GM23338 (cell line): ENCODE results near the gene FBXW4. TPM values are rescaled to one million over a fixed set of nuclear protein-coding genes. Genes with fewer than 3 reads are reported as not detected.

Experiments
- ATAC-seq: fragments of 200-7000 bp; cut with Tn5 transposase; 3 replicates; pipeline ENCODE4 v1.9.1; 2020
- DNase-seq: peaks from one replicate; pipeline ENCODE4 v3.0.0-alpha.2; 2015; ENCODE audit warnings: low spot score
- H2AFZ ChIP-seq: fragments of 200-600 bp; sonication (generic); 2 replicates; pipeline ENCODE4 v1.8.0; 2016; ENCODE audit warnings: antibody characterized with exemption, mild to moderate bottlenecking, moderate library complexity
- H3F3A ChIP-seq: fragments of 200-600 bp; sonication (generic); replicated peaks from 2 replicates; pipeline ENCODE4 v1.8.0; 2017; ENCODE audit warnings: antibody characterized with exemption, mixed run types, low read depth
- H3K27ac ChIP-seq: fragments of 200-600 bp; sonication (generic); 2 replicates; pipeline ENCODE4 v1.6.1; 2016; ENCODE audit warnings: low read depth
- H3K27me3 ChIP-seq: fragments of 200-600 bp; sonication (generic); 2 replicates; pipeline ENCODE4 v1.8.0; 2016; ENCODE audit warnings: mild to moderate bottlenecking, mixed run types, moderate library complexity; ENCODE audit not compliant: insufficient read depth
- H3K36me3 ChIP-seq: fragments of 200-600 bp; sonication (generic); 2 replicates; pipeline ENCODE4 v1.8.0; 2016; ENCODE audit warnings: mild to moderate bottlenecking; ENCODE audit not compliant: insufficient read depth
- H3K4me1 ChIP-seq: fragments of 200-600 bp; sonication (generic); 2 replicates; pipeline ENCODE4 v1.8.0; 2016; ENCODE audit warnings: mild to moderate bottlenecking, moderate library complexity; ENCODE audit not compliant: insufficient read depth
- H3K4me2 ChIP-seq: fragments of 200-600 bp; sonication (generic); 2 replicates; pipeline ENCODE4 v1.7.1; 2017; ENCODE audit warnings: mixed run types
- H3K4me3 ChIP-seq: fragments of 200-600 bp; sonication (generic); 2 replicates; pipeline ENCODE4 v1.6.1; 2016; ENCODE audit warnings: mixed run types
- H3K79me2 ChIP-seq: fragments of 200-600 bp; sonication (generic); replicated peaks from 2 replicates; pipeline ENCODE4 v1.8.0; 2017; ENCODE audit warnings: mild to moderate bottlenecking; ENCODE audit not compliant: insufficient read depth
- H3K9me2 ChIP-seq: fragments of 200-600 bp; sonication (generic); 2 replicates; pipeline ENCODE4 v1.8.0; 2017; ENCODE audit not compliant: insufficient read depth
- H4K20me1 ChIP-seq: fragments of 200-600 bp; sonication (generic); replicated peaks from 2 replicates; pipeline ENCODE4 v1.8.0; 2017; ENCODE audit warnings: mild to moderate bottlenecking; ENCODE audit not compliant: insufficient read depth
- H3K27ac Mint-ChIP-seq: 2 replicates; pipeline ENCODE4 v1.8.0; 2020; ENCODE audit warnings: inconsistent platforms, mild to moderate bottlenecking, moderate library complexity, mixed read lengths
- H3K27me3 Mint-ChIP-seq: 3 replicates; pipeline ENCODE4 v1.8.0; 2022; ENCODE audit warnings: low read depth, mild to moderate bottlenecking, moderate library complexity, mixed read lengths, inconsistent platforms; ENCODE audit not compliant: insufficient read depth, poor library complexity
- H3K36me3 Mint-ChIP-seq: 3 replicates; pipeline ENCODE4 v1.8.0; 2021; ENCODE audit warnings: low read depth, mild to moderate bottlenecking, inconsistent platforms, moderate library complexity, mixed read lengths
- H3K4me1 Mint-ChIP-seq: 3 replicates; pipeline ENCODE4 v1.8.0; 2020; ENCODE audit warnings: mild to moderate bottlenecking, inconsistent platforms, mixed read lengths
- H3K4me3 Mint-ChIP-seq: 3 replicates; pipeline ENCODE4 v1.8.0; 2021; ENCODE audit warnings: moderate library complexity, mild to moderate bottlenecking, inconsistent platforms, mixed read lengths
- H3K9me3 Mint-ChIP-seq: 3 replicates; pipeline ENCODE4 v1.8.0; 2020; ENCODE audit warnings: moderate library complexity, mild to moderate bottlenecking, inconsistent platforms, mixed read lengths
- CREB1 ChIP-seq: fragments of 250-450 bp; sonication (Bioruptor Pico); IDR thresholded peaks from 2 replicates; pipeline ENCODE4 v1.5.0; 2020; ENCODE audit warnings: low read depth, mild to moderate bottlenecking, moderate library complexity
- CTCF ChIP-seq, 2 experiments: fragments of 200-600 bp in 1 of 2; sonication (generic) in 1 of 2; conservative IDR thresholded peaks; 2 replicates each; pipeline versions ENCODE4 v1.5.1 to v1.6.1; 2016 to 2017; ENCODE audit warnings: antibody characterized with exemption in 2 of 2, low read depth in 2 of 2, mild to moderate bottlenecking in 2 of 2, moderate library complexity in 1 of 2
- ETS1 ChIP-seq: IDR thresholded peaks from 2 replicates; pipeline ENCODE4 v1.6.1; 2016; ENCODE audit warnings: antibody characterized with exemption
- EZH2 ChIP-seq: fragments of 200-600 bp; sonication (generic); IDR thresholded peaks from one replicate; pipeline ENCODE4 v1.8.0; 2017; ENCODE audit warnings: antibody characterized with exemption, mild to moderate bottlenecking, low read depth; ENCODE audit not compliant: unreplicated experiment
- EZH2phosphoT487 ChIP-seq: fragments of 200-600 bp; sonication (generic); IDR thresholded peaks from one replicate; pipeline ENCODE4 v1.8.1; 2018; ENCODE audit warnings: antibody characterized with exemption; ENCODE audit not compliant: unreplicated experiment
- JUNB ChIP-seq: IDR thresholded peaks from one replicate; pipeline ENCODE4 v1.6.1; 2016; ENCODE audit warnings: antibody characterized with exemption; ENCODE audit not compliant: unreplicated experiment
- NANOG ChIP-seq: IDR thresholded peaks from 2 replicates; pipeline ENCODE4 v1.6.1; 2016; ENCODE audit warnings: antibody characterized with exemption, borderline replicate concordance
- POLR2AphosphoS5 ChIP-seq: IDR thresholded peaks from 2 replicates; pipeline ENCODE4 v1.6.1; 2016; ENCODE audit warnings: antibody characterized with exemption, low read depth
- REST ChIP-seq: IDR thresholded peaks from one replicate; pipeline ENCODE4 v1.6.1; 2018; ENCODE audit warnings: antibody characterized with exemption; ENCODE audit not compliant: unreplicated experiment
- STAT1 ChIP-seq: IDR thresholded peaks from one replicate; pipeline ENCODE4 v1.6.1; 2016; ENCODE audit warnings: antibody characterized with exemption; ENCODE audit not compliant: unreplicated experiment
- ZNF114 ChIP-seq: fragments of 250-450 bp; sonication (Bioruptor Pico); IDR thresholded peaks from 2 replicates; pipeline ENCODE4 v1.5.0; 2020; ENCODE audit warnings: mild to moderate bottlenecking, moderate library complexity
- ZNF331 ChIP-seq: fragments of 250-450 bp; sonication (Bioruptor Pico); IDR thresholded peaks from 2 replicates; pipeline ENCODE4 v1.5.0; 2020; ENCODE audit warnings: low read depth, mild to moderate bottlenecking, moderate library complexity
- ZNF462 ChIP-seq: fragments of 250-450 bp; sonication (Bioruptor Pico); IDR thresholded peaks from 2 replicates; pipeline ENCODE4 v1.5.0; 2020; ENCODE audit warnings: mild to moderate bottlenecking, moderate library complexity
- polyA plus RNA-seq: library from polyadenylated mRNA; unstranded; fragments of >200 nt; fragmentation: Nextera tagmentation; extraction: Ambion mirVana; gene quantifications from 2 replicates; pipeline ENCODE4 v1.2.1, GENCODE V29; 2016
- total RNA-seq: library from RNA; depleted of rRNA; stranded (reverse); fragments of >200 nt; shearing (Covaris generic); gene quantifications from 2 replicates; pipeline ENCODE4 v1.2.3, GENCODE V29; 2014

The FBXW4 gene
- total and polyA plus RNA-seq, 2 experiments from 2014 or later: 8.0 to 18.6 TPM

- Histone ChIP-seq H3K36me3 (no peaks in the 10 kb centered on the region; the same call in 1 of the 2 replicates), H3K4me1 (peaks cover 11% of the 10 kb centered on the region), H3K4me2 (no peak overlapping the region), H3K79me2 (no peaks in the 10 kb centered on the region), H3K9me2 (no peaks in the 10 kb centered on the region), H3F3A (no peaks in the 10 kb centered on the region), H2AFZ (no peak overlapping the region), H4K20me1 (no peaks in the 10 kb centered on the region), H3K27me3 (peaks cover 30% of the 10 kb centered on the region), H3K27ac (no peak overlapping the region), H3K4me3 (no peak overlapping the region)
- TF ChIP-seq EZH2phosphoT487 (no peak), EZH2 (no peak), NANOG (no peak), ZNF114 (CRISPR knock-in tag) (no peak), ZNF331 (CRISPR knock-in tag) (no peak), CTCF (conservative IDR thresholded peaks at IDR 0.05; ENCODE audit: low read depth in 2 of 2) (no peak), REST (no peak), STAT1 (no peak), ZNF462 (no peak), ETS1 (no peak), POLR2AphosphoS5 (no peak), CREB1 (CRISPR knock-in tag) (no peak), JUNB (no peak)
- H3K4me1 Mint-ChIP-seq: peaks cover 13% of the 10 kb centered on the region
- H3K27me3 Mint-ChIP-seq: peaks cover 24% of the 10 kb centered on the region
- peaks cover 32% of the 10 kb centered on the region for H3K36me3 Mint-ChIP-seq
- H3K9me3 Mint-ChIP-seq: peaks cover 10% of the 10 kb centered on the region
- DNase-seq (no peak), ATAC-seq (no peak)
- H3K27ac Mint-ChIP-seq: no peak overlapping the region
- H3K4me3 Mint-ChIP-seq: no peak overlapping the region
Observed at GRCh38 chr10:101575580-101576210, 119.3 kb downstream of the FBXW4 start.
